NCI-H524 treated with DMSO at 0.1 percent for 48 hours (cell line): Measurements from ENCODE around the gene DAAM2.

Experiments
- DNase-seq: peaks from one replicate; lab custom pipeline; 2025; lab: John Stamatoyannopoulos, UW

The DAAM2 gene

GRCh38 chr6:39930540-39930939, 138.4 kb downstream of the DAAM2 start:
- no peak for DNase-seq

DNA sequence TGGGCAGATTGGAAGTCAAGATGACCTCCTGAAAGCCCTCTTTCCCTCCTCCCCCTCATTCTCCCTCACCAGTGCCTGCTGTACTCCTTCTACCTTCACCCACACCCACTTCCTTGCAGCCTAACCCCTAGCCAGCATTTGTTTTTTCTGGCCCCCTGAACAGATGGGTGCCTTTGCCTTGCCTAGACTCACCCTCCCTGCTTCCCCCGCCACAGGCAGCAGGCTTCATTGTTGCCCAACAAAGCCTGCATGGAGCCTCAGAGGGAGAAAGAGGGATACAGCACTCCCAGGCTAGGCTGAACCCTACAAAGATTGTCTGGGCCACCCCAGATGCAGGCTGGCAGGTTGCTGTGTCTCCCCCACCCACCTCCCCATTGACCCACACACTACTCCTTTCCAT, 139.4 kb downstream of the DAAM2 start:
- DNase-seq: no peak

DNA sequence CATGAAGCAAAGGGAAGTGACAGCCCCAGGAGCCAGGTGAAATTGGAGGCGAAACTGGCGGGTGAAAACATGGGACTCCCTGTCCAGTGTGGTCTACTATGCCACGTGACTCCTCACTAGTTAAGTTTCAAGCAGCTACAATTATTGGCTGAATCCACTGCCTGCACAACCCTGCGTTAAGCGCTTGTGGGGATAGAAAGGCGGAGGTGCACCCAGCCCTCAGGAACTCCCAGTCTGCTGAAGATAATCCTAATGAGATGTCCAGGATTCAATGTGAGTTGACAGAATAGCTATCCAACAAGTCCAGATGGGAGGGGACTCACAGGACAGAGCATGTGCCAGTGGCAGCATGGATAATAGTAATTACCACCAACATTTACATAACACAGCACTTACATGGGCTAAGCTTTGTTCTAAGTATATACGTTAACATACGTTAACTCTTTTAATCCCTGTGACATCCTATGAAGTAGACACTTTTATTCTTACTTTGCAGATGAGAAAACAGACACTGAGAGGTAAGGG, 140.3 kb downstream of the DAAM2 start:
- DNase-seq: peak; percentile 80

GRCh38 chr6:39933669-39934130, 141.5 kb downstream of the DAAM2 start:
- DNase-seq: no peak

DNA sequence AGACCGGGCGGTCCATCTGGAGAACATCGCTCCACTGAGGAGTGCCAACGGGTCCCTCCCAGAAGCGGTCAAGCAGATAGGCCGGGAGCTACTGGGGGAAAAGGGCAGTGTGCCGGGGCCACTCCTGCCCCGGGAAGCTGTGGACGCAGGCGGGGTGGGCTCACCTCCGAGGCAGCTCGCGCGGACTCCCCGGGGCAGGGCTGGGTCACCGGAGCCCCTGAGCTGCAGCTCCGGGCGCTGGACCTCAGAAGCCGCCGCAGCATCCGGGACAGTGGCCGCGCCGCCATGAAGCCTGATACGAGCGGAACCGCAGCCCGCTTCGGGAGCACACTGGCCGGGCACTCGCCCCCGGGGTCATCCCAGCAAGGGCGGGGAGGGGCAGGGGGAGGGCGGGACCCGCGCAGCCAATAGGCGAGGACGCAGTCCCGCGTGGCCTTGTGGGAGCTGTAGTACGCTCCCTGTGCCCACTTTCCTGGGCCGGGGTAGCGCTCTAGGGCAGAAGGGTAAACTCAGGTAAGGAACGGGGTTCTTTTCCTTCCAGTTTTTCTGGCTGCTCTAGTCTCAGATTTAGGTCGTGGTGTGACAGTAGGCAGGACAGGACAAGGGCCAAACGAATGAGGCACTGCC, 142.1 kb downstream of the DAAM2 start, which contains the start of gene MOCS1:
TSS of gene MOCS1 (minus strand) at position 332 of the 627 bp plus-strand sequence. CDS start at position 287, 45 bp downstream.
- DNase-seq: no peak

DNA sequence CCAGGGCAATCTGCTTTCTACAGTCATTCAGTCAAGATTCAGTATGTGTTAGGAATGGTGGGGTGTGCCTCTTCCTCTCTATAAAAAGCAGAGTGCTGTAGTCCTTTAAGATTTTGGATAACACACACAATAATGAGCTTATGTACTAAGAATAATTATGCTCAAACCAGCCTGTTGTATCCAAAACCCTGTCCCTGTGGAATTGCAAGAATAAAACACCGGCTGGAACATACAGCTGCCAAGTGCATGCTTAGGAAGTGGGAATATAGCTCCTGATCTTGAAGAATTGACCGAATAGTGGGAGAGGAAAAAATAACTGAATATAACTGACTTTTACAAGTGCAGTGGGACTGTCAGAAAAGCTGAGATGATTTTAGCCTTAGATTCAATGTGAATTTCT, 143.1 kb downstream of the DAAM2 start:
- DNase-seq: no peak

DNA sequence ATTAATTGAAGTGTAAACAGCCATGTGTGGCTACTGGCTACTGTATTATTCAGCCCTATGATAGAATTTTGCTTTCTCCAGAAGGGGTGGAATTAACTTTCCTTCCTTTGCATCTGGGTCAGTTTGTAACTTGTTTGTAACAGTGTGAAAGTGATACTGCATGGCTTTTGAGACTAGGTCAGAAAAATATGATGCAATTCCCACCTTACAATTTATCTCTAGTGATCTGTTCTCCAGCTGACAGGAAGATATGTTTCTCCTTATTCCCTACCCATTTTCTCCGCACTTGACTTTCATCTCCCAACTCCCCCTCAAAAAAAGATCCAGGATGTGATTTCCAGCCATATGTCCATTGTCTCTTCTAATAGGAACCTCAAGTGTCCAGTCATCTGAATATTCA, 144.7 kb downstream of the DAAM2 start:
- DNase-seq: no peak

GRCh38 chr6:39937686-39938333, 145.6 kb downstream of the DAAM2 start:
- no peak for DNase-seq

- peak; percentile 26 for DNase-seq
Measured at GRCh38 chr6:39938773-39939654, 146.8 kb downstream of the DAAM2 start.

DNA sequence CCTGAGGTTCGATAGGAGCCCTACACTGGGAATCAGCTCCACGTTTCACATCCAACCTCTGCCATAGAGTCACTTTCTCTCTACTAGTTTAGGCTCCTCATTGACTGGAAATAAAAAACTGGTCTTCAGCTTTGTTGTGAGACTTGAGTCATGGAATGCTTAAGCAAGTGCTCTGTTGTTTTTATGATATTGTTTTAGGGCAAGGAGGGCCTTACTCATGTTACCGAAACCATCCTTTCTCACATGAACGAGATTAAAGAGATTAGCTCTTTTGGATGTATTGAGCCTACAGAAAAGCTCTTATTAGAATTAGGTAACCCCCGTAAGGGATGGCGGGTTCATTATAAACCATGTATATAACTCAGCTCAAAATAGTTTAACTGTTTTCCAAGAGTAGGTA, 149.0 kb downstream of the DAAM2 start:
- DNase-seq: no peak

DNA sequence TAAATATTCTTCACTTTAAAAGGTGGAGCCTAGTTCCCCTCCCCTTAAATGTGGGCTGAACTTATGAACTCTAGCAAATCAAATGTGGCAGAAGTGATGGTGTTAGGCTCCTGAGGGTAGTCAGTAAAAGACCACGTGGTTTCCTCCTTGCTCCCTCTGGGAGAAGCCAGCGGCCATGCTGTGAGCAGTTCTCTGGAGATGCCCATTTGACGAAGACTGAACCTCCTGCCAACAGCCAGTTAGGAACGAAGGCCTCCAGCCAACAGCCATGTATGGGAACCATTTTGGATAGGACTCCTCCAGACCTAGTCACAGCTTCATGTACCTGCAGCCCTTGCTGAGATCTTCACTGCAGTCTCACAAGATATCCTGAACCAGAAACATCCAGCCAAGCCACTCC, 149.6 kb downstream of the DAAM2 start:
- DNase-seq: no peak

- DNase-seq: no peak
Measured at GRCh38 chr6:39942903-39943580, 150.9 kb downstream of the DAAM2 start.

GRCh38 chr6:39945626-39946025, 153.4 kb downstream of the DAAM2 start:
- DNase-seq: no peak

GRCh38 chr6:39947611-39948068, 155.5 kb downstream of the DAAM2 start:
- no peak for DNase-seq

GRCh38 chr6:39948199-39948791, 156.1 kb downstream of the DAAM2 start:
- no peak for DNase-seq

GRCh38 chr6:39950125-39950720, 158.0 kb downstream of the DAAM2 start:
- no peak for DNase-seq

DNA sequence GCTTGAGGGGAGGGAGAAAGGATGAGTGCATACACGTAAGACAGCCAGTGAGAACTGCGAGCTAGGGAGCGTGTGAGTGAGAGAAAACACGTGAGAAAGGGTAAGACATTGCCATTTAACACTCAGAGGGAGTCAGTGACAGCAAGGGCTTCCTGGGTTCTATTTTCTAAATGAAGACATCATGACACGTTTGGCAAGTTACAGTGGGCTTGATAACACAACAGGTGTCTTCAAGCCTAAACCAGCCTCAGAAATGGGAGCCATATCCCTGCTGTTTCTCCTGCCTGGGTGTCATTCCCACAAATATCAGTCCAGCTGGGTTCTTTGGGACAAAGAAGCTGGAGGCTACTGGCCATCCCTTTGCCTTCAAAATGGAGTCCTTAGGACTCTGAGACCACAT, 159.0 kb downstream of the DAAM2 start:
- no peak for DNase-seq

- DNase-seq: no peak
Measured at GRCh38 chr6:39951716-39952115, 159.5 kb downstream of the DAAM2 start.

GRCh38 chr6:39952167-39952566, 160.0 kb downstream of the DAAM2 start:
- DNase-seq: no peak

DNA sequence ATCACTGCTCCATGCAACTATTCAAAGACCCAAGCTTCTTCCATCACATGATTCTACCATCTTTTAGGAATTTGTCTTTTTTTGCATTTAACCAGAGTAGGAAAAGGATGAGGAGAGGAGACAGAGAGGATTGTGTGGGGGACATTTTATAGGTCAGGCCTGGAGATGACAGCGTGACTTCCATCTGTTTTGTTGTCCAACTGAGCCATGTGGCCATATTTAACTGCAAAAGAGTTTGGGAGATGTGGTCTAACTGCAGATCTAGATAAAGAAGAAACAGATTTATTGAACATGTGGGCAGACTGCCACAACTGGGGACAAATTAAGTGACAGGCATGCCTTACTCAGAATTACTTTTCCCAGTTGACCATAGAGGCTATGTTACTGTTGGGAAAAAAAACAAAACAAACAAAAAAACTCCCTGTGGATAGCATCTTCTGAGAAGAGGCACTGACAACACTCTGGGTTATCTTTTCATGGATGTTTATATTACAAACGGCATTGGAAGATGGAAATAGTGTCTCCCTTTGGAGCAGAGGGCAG, 161.0 kb downstream of the DAAM2 start:
- DNase-seq: no peak
